ENCODE data around the gene USH1C.

GRCh38 chr11:17477361-17477760 is 66.9 kb downstream of the USH1C start:
- TF ChIP-seq CTCF (IDR thresholded peaks at IDR 0.05) (no peak), EP300 (IDR thresholded peaks at IDR 0.05) (no peak)

Data from ovary (tissue), 3 donors.